DOHH2 (cell line): ENCODE results near the gene SPHK1.
A peak's percentile ranks its signal among the peaks of the same experiment; 100 is the strongest.

Experiments used
- H3F3A ChIP-seq: fragments of 200-600 bp; sonication (generic), shearing (Covaris generic); 2 replicates; pipeline ENCODE4 v1.6.0; 2016; ENCODE audit warnings: antibody characterized with exemption, mild to moderate bottlenecking; ENCODE audit not compliant: control insufficient read depth, insufficient read depth
- H3K27ac ChIP-seq: fragments of 200-600 bp; sonication (generic); 2 replicates; pipeline ENCODE4 v1.5.1; 2014; ENCODE audit warnings: low read depth, mild to moderate bottlenecking, low read length, moderate library complexity
- H3K27me3 ChIP-seq: fragments of 200-600 bp; sonication (generic); 2 replicates; pipeline ENCODE4 v1.6.1; 2014; ENCODE audit warnings: mild to moderate bottlenecking, low read length, mixed read lengths; ENCODE audit not compliant: control insufficient read depth
- H3K36me3 ChIP-seq: fragments of 200-600 bp; sonication (generic); 2 replicates; pipeline ENCODE4 v1.6.1; 2014; ENCODE audit warnings: mild to moderate bottlenecking, low read length, moderate library complexity, mixed read lengths; ENCODE audit not compliant: control insufficient read depth
- H3K4me1 ChIP-seq: fragments of 200-600 bp; sonication (generic); 2 replicates; pipeline ENCODE4 v1.6.1; 2014; ENCODE audit warnings: mild to moderate bottlenecking, low read length, mixed read lengths; ENCODE audit not compliant: control insufficient read depth
- H3K4me2 ChIP-seq: fragments of 200-600 bp; sonication (generic); 2 replicates; pipeline ENCODE4 v1.6.0; 2014; ENCODE audit warnings: mild to moderate bottlenecking, low read length, moderate library complexity
- H3K4me3 ChIP-seq: fragments of 200-600 bp; sonication (generic); 2 replicates; pipeline ENCODE4 v1.5.1; 2014; ENCODE audit warnings: mild to moderate bottlenecking, low read length, mixed read lengths
- H3K79me2 ChIP-seq: fragments of 200-600 bp; sonication (generic); 2 replicates; pipeline ENCODE4 v1.6.1; 2014; ENCODE audit warnings: mild to moderate bottlenecking, low read length, mixed read lengths; ENCODE audit not compliant: control insufficient read depth
- H3K9me2 ChIP-seq: fragments of 200-600 bp; sonication (generic); replicated peaks from 2 replicates; pipeline ENCODE4 v1.6.1; 2014; ENCODE audit warnings: mild to moderate bottlenecking, low read length, mixed read lengths; ENCODE audit not compliant: control insufficient read depth
- H3K9me3 ChIP-seq: fragments of 200-600 bp; sonication (generic); 2 replicates; pipeline ENCODE4 v1.6.1; 2014; ENCODE audit warnings: antibody characterized with exemption, low read length, mixed read lengths; ENCODE audit not compliant: control insufficient read depth, insufficient read depth
- H4K20me1 ChIP-seq: fragments of 200-600 bp; sonication (generic); 2 replicates; pipeline ENCODE4 v1.6.0; 2014; ENCODE audit warnings: low read depth, mild to moderate bottlenecking, antibody characterized with exemption, low read length, moderate library complexity; ENCODE audit not compliant: control insufficient read depth, insufficient read depth
- EZH2phosphoT487 ChIP-seq: fragments of 200-600 bp; sonication (generic); IDR thresholded peaks from 2 replicates; pipeline ENCODE4 v1.6.1; 2017; ENCODE audit warnings: borderline replicate concordance, mild to moderate bottlenecking, antibody characterized with exemption, low read length, moderate library complexity, mixed read lengths
- TF ChIP-seq, protein P1 (sequence below): fragments of 200-600 bp; sonication (generic); IDR thresholded peaks from one replicate; pipeline ENCODE4 v1.5.1; 2014; ENCODE audit warnings: antibody characterized with exemption, mild to moderate bottlenecking, low read depth, low read length; ENCODE audit not compliant: poor library complexity, severe bottlenecking

The SPHK1 gene, protein sequence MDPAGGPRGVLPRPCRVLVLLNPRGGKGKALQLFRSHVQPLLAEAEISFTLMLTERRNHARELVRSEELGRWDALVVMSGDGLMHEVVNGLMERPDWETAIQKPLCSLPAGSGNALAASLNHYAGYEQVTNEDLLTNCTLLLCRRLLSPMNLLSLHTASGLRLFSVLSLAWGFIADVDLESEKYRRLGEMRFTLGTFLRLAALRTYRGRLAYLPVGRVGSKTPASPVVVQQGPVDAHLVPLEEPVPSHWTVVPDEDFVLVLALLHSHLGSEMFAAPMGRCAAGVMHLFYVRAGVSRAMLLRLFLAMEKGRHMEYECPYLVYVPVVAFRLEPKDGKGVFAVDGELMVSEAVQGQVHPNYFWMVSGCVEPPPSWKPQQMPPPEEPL

DNA sequence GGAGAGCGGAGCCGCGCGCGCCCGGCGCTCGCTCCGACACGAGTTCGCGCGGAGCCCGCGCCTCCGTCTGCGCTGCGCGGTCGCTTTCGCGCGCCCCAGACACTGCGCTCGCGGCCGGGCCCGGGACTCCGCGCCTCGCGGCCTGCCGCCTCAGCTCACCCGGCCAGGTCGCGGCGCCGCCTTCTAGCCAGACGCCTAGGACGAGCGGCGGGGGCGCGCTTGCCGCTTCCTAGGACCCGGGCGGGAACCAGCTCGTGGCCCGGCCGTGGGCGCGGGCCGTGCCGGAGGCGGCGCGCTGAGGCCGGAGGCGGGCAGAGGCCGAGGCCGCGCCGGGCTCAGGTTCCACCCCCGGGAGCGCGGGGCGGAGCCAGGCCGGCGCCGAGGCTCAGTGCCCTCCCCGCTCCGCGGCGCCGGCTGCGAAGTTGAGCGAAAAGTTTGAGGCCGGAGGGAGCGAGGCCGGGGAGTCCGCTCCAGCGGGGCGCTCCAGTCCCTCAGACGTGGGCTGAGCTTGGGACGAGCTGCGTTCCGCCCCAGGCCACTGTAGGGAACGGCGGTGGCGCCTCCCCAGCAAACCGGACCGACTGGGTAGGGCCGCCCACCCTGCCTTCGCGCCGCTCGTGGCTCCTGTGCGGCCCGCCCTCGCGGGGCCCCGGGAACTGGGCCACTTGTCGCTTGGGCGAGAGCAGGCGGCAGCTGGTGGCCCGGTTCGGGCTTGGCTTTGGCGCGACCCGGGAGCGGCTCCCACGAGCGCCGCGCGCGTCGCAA lies at the start of gene SPHK1:
SPHK1 (plus strand) TSS at position 388 of the 765 bp plus-strand sequence. CDS start 1,036 bp downstream, outside the sequence.
- H3K27me3 ChIP-seq, result peaks cover 37% of the 10 kb centered on the region
- H3K4me3 ChIP-seq, result peak within 1 kb of the TSS; percentile 71
- no peaks in the 10 kb centered on the region for H4K20me1 ChIP-seq

DNA sequence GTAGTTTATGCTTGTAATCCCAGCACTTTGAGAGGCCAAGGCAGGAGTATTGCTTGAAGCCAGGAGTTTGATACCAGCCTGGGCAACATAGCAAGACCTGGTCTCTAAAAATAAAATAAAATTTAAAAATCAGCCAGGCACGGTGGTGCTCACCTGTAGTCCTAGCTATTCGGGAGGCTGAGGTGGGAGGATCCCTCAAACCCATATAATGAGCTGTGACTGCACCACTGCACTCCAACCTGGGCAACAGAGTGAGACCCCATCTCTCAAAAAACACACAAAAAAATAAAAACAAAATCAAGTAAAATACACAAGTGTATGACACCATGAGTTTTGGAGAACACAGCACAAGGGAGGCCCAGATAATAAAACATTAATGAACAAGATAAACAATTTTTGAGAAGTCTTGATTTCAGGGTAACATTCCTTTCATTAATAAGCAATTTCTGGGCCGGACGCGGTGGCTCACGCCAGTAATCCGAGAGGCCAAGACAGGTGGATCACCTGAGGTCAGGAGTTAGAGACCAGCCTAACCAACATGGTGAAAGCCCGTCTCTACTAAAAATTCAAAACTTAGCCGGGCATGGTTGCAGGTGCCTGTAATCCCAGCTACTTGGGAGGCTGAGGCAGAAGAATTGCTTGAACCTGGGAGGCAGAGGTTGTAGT lies 48.6 kb upstream of the SPHK1 start:
- H3K9me3 ChIP-seq, result no peaks in the 10 kb centered on the region
- no peak overlapping the region for H3K4me3 ChIP-seq
- H3K79me2 ChIP-seq, result no peaks in the 10 kb centered on the region
- no peaks in the 10 kb centered on the region for H3F3A ChIP-seq
- H3K4me1 ChIP-seq, result no peaks in the 10 kb centered on the region
- H3K27ac ChIP-seq, result no peak overlapping the region
- H3K27me3 ChIP-seq, result no peaks in the 10 kb centered on the region
- H3K36me3 ChIP-seq, result peaks cover 13% of the 10 kb centered on the region; the same call in 1 of the 2 replicates
- H4K20me1 ChIP-seq, result no peaks in the 10 kb centered on the region
- H3K9me2 ChIP-seq, result no peaks in the 10 kb centered on the region
- TF ChIP-seq, protein P1, sequence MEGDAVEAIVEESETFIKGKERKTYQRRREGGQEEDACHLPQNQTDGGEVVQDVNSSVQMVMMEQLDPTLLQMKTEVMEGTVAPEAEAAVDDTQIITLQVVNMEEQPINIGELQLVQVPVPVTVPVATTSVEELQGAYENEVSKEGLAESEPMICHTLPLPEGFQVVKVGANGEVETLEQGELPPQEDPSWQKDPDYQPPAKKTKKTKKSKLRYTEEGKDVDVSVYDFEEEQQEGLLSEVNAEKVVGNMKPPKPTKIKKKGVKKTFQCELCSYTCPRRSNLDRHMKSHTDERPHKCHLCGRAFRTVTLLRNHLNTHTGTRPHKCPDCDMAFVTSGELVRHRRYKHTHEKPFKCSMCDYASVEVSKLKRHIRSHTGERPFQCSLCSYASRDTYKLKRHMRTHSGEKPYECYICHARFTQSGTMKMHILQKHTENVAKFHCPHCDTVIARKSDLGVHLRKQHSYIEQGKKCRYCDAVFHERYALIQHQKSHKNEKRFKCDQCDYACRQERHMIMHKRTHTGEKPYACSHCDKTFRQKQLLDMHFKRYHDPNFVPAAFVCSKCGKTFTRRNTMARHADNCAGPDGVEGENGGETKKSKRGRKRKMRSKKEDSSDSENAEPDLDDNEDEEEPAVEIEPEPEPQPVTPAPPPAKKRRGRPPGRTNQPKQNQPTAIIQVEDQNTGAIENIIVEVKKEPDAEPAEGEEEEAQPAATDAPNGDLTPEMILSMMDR, result no peak
- no peak for TF ChIP-seq EZH2phosphoT487
- no peak overlapping the region for H3K4me2 ChIP-seq

More for the DNA sequence above, at the start of gene SPHK1:
- Histone ChIP-seq H3K36me3 (no peaks in the 10 kb centered on the region), H3K79me2 (no peaks in the 10 kb centered on the region), H3K27ac (no peak within 1 kb of the TSS), H3F3A (peaks cover 4% of the 10 kb centered on the region; the same call in 1 of the 2 replicates), H3K9me3 (no peaks in the 10 kb centered on the region), H3K9me2 (no peaks in the 10 kb centered on the region), H3K4me1 (peaks cover 46% of the 10 kb centered on the region), H3K4me2 (peak within 1 kb of the TSS; percentile 72)
- TF ChIP-seq, protein P1, result no peak
- TF ChIP-seq EZH2phosphoT487, result no peak; the same call in 1 of the 2 replicates

DNA sequence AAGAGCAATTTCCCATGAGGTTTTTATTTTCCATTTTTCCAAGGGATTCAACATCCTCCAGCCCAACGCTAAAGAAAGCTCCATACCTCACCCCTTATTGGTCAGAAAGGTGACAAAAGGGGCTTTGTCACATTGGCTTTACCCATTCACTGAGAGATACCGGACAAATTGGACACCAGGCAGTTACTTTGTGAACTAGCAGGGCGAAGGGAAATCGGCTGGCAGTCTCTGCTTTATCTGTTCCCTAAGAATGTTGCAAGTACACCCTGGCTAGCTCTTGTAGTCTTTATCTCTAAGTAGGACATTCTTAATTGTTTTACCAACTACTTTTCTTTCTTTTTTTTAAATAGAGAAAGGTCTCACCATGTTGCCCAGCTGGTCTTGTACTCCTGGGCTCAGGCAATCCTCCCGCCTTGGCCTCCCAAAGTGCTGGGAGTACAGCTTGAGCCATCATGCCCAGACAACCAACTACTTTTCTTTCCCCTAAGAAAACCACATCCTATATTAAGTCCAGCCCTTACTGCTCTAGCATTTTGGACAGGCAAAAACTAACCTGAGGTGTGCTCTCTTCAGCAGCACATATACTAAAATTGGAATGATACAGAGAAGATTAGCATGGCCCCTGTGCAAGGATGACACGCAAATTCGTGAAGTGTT lies 47.5 kb upstream of the SPHK1 start:
- Histone ChIP-seq H3K9me2 (no peaks in the 10 kb centered on the region), H3K4me2 (no peak overlapping the region), H3K27me3 (no peaks in the 10 kb centered on the region), H3F3A (no peaks in the 10 kb centered on the region), H4K20me1 (no peaks in the 10 kb centered on the region), H3K4me1 (no peaks in the 10 kb centered on the region), H3K9me3 (no peaks in the 10 kb centered on the region), H3K27ac (no peak overlapping the region), H3K4me3 (no peak overlapping the region), H3K36me3 (peaks cover 8% of the 10 kb centered on the region), H3K79me2 (no peaks in the 10 kb centered on the region)
- TF ChIP-seq, protein P1, result no peak
- no peak for TF ChIP-seq EZH2phosphoT487
